ENCODE measurements around the gene KRTAP13-2. TPM values are rescaled to one million over a fixed set of nuclear protein-coding genes. Genes with fewer than 3 reads are reported as not detected.

Gene KRTAP13-2
- not detected for total RNA-seq

DNA sequence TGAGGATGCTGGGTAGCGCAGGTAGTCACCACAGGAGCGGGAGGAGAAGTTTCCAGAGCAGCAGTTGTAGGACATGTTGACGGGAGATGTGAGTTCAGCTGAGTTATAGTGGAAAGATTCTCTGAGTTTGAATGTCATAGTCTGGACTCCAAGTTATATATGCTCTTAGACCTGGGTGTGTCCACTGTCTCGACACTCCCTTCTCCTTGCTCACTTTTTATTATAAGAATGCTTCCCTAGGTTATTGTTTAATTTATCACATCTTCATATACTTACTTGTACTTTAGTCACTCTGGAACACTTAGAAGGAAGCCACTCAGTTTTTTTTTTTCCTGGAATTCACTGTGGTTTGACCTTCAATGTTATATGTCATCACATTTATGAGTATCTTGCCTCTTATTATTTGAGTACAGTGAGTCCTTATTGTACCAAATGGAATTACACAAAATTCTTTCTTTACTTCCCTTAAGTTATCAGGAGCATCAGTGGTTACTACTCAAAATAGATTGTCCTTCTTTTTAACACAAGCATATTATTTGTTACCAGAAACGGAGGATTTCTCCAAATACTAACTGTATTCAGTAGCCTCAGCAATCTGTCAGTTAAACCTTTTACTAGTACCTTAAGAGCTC, at the start of gene KRTAP13-2:
TSS of gene KRTAP13-2 (minus strand) at position 133 of the 632 bp plus-strand sequence. CDS start at position 75, 58 bp downstream.
- H3K4me3 ChIP-seq: no peak within 1 kb of the TSS
- H3K36me3 ChIP-seq: no peaks in the 10 kb centered on the region
- TF ChIP-seq, protein P1, sequence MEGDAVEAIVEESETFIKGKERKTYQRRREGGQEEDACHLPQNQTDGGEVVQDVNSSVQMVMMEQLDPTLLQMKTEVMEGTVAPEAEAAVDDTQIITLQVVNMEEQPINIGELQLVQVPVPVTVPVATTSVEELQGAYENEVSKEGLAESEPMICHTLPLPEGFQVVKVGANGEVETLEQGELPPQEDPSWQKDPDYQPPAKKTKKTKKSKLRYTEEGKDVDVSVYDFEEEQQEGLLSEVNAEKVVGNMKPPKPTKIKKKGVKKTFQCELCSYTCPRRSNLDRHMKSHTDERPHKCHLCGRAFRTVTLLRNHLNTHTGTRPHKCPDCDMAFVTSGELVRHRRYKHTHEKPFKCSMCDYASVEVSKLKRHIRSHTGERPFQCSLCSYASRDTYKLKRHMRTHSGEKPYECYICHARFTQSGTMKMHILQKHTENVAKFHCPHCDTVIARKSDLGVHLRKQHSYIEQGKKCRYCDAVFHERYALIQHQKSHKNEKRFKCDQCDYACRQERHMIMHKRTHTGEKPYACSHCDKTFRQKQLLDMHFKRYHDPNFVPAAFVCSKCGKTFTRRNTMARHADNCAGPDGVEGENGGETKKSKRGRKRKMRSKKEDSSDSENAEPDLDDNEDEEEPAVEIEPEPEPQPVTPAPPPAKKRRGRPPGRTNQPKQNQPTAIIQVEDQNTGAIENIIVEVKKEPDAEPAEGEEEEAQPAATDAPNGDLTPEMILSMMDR (IDR thresholded peaks at IDR 0.05): no peak
- no peak for DNase-seq (ENCODE audit: low spot score)
- no peaks in the 10 kb centered on the region for H3K27me3 ChIP-seq
- H3K27ac ChIP-seq: no peak within 1 kb of the TSS
- H3K9me3 ChIP-seq: peaks cover 0 to 8% of the 10 kb centered on the region in 2 donors
- H3K4me1 ChIP-seq: no peaks in the 10 kb centered on the region

DNA sequence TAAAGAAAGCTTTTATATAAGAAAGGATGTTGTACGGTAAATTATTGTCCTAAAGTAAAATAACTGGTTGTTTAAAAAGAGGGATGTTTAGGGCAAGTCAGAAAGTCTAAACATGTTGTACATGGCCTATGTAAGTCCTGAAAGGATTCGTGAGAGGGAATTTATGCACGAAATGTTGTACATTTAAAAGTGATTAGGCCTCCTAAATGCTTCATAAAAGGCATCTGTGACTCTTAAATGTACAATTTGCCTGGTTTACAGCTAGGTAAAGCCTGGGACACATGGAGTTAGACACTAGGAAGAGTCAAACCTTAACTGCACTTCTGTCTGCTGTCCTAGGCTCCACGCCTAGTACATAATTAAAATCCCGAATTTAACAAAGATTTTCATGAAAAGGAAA, 43.9 kb upstream of the KRTAP13-2 start:
- TF ChIP-seq, protein P1 (IDR thresholded peaks at IDR 0.05): no peak
- Histone ChIP-seq H3K27ac (no peak overlapping the region), H3K36me3 (no peaks in the 10 kb centered on the region), H3K9me3 (no peaks in the 10 kb centered on the region), H3K4me3 (no peak overlapping the region), H3K4me1 (no peaks in the 10 kb centered on the region), H3K27me3 (no peaks in the 10 kb centered on the region)
- DNase-seq (ENCODE audit: low spot score): no peak

- no peak overlapping the region for H3K4me3 ChIP-seq
- DNase-seq (ENCODE audit: low spot score): no peak
- no peak overlapping the region for H3K27ac ChIP-seq
- H3K27me3 ChIP-seq: no peaks in the 10 kb centered on the region
- peaks cover 0 to 17% of the 10 kb centered on the region in 2 donors for H3K9me3 ChIP-seq
- no peaks in the 10 kb centered on the region for H3K36me3 ChIP-seq
- no peaks in the 10 kb centered on the region for H3K4me1 ChIP-seq
- TF ChIP-seq, protein P1 (IDR thresholded peaks at IDR 0.05): peak in 1 of 2 donors; percentile 36
These were observed 36.9 kb upstream of the KRTAP13-2 start for GRCh38 chr21:30408782-30409494.

- Histone ChIP-seq H3K4me1 (no peaks in the 10 kb centered on the region), H3K4me3 (no peak within 1 kb of the TSS), H3K9me3 (peaks cover 0 to 5% of the 10 kb centered on the region in 2 donors), H3K27ac (no peak within 1 kb of the TSS), H3K27me3 (no peaks in the 10 kb centered on the region), H3K36me3 (no peaks in the 10 kb centered on the region)
- TF ChIP-seq, protein P1 (IDR thresholded peaks at IDR 0.05): no peak
- no peak for DNase-seq (ENCODE audit: low spot score)
These were observed 23.7 kb upstream of the KRTAP13-2 start, which contains the start of gene KRTAP13-1 for GRCh38 chr21:30395731-30396130. KRTAP13-1 (plus strand) TSS chr21:30396031; CDS start chr21:30396087, 56 bp downstream.

GRCh38 chr21:30391492-30392025, 19.5 kb upstream of the KRTAP13-2 start:
- TF ChIP-seq, protein P1 (IDR thresholded peaks at IDR 0.05): no peak
- H3K4me3 ChIP-seq: no peak overlapping the region
- H3K9me3 ChIP-seq: peaks cover 0 to 11% of the 10 kb centered on the region in 2 donors
- no peak for DNase-seq (ENCODE audit: low spot score)
- no peaks in the 10 kb centered on the region for H3K4me1 ChIP-seq
- H3K36me3 ChIP-seq: no peaks in the 10 kb centered on the region
- H3K27me3 ChIP-seq: no peaks in the 10 kb centered on the region
- peak overlapping the region in 1 of 2 donors; percentile 16 for H3K27ac ChIP-seq

Data from right atrium auricular region (tissue), 2 donors.